SK-N-SH (cell line): ENCODE data around the gene DSG3. TPM values are rescaled to one million over a fixed set of nuclear protein-coding genes. Genes with fewer than 3 reads are reported as not detected.

Experiments used
- CTCF ChIA-PET: fragments of 300-600, 350-600 bp; formaldehyde crosslinking; extraction: SDS; loops from one replicate; lab custom pipeline; 2021; lab: Yijun Ruan, JAX
- POLR2A ChIA-PET: fragments of 350-600 bp; sonication (Branson Sonifier 250); formaldehyde crosslinking; extraction: SDS; loops from one replicate; lab custom pipeline; 2020; ENCODE audit warnings: antibody characterized with exemption, inconsistent platforms; lab: Yijun Ruan, JAX
- DNase-seq: peaks from one replicate; pipeline ENCODE4 v3.0.0; 2012
- H2AFZ ChIP-seq: fragments of 200-600 bp; sonication (generic); 2 replicates; pipeline ENCODE4 v1.8.1; 2016; ENCODE audit warnings: antibody characterized with exemption, mild to moderate bottlenecking, low read depth
- H3F3A ChIP-seq: fragments of 200-600 bp; sonication (generic); replicated peaks from 2 replicates; pipeline ENCODE3; 2016; ENCODE audit warnings: antibody characterized with exemption, mild to moderate bottlenecking; ENCODE audit not compliant: insufficient read depth
- H3K27ac ChIP-seq, 2 experiments: fragments of 200-500 bp in 1 of 2; fragments of 200-600 bp in 1 of 2; sonication (Bioruptor generic) in 1 of 2; sonication (generic), shearing (Covaris generic) in 1 of 2; 2 replicates each; pipeline versions ENCODE4 v1.5.1 to v1.6.1; 2014 to 2016; ENCODE audit warnings: low read depth in 2 of 2, inconsistent platforms in 1 of 2, low read length in 1 of 2, mild to moderate bottlenecking in 1 of 2, mixed read lengths in 1 of 2
- H3K27me3 ChIP-seq: fragments of 200-600 bp; sonication (generic), shearing (Covaris generic); 2 replicates; pipeline ENCODE4 v1.6.1; 2016; ENCODE audit warnings: mixed run types; ENCODE audit not compliant: insufficient read depth
- H3K36me3 ChIP-seq, 2 experiments: fragments of 200-500 bp in 1 of 2; fragments of 200-600 bp in 1 of 2; sonication (Bioruptor generic) in 1 of 2; sonication (generic) in 1 of 2; replicated peaks in 1 of 2; 2 replicates each; pipeline versions ENCODE3 to v1.5.1; 2014 to 2016; ENCODE audit warnings: low read length in 1 of 2, mild to moderate bottlenecking in 1 of 2; ENCODE audit not compliant: insufficient read depth in 2 of 2, control insufficient read depth in 1 of 2
- H3K4me1 ChIP-seq, 2 experiments: fragments of 200-500 bp in 1 of 2; fragments of 200-600 bp in 1 of 2; sonication (Bioruptor generic) in 1 of 2; sonication (generic), shearing (Covaris generic) in 1 of 2; 2 replicates each; pipeline versions ENCODE4 v1.5.1 to v1.6.1; 2014 to 2016; ENCODE audit warnings: low read depth in 1 of 2, low read length in 1 of 2, mixed run types in 1 of 2; ENCODE audit not compliant: insufficient read depth in 2 of 2, control insufficient read depth in 1 of 2
- H3K4me2 ChIP-seq: fragments of 200-600 bp; sonication (generic), shearing (Covaris generic); 2 replicates; pipeline ENCODE4 v1.6.1; 2017; ENCODE audit warnings: mixed run types
- H3K4me3 ChIP-seq, 2 experiments: fragments of 200-500 bp in 1 of 2; fragments of 200-600 bp in 1 of 2; sonication (Bioruptor generic) in 1 of 2; sonication (generic), shearing (Covaris generic) in 1 of 2; 2 replicates each; pipeline versions ENCODE4 v1.5.1 to v1.8.1; 2014 to 2016; ENCODE audit warnings: low read depth in 2 of 2, inconsistent platforms in 1 of 2, low read length in 1 of 2, mild to moderate bottlenecking in 1 of 2, mixed read lengths in 1 of 2, moderate library complexity in 1 of 2
- H3K79me2 ChIP-seq: fragments of 200-600 bp; sonication (generic); 2 replicates; pipeline ENCODE4 v1.8.1; 2017; ENCODE audit warnings: mild to moderate bottlenecking; ENCODE audit not compliant: insufficient read depth
- H3K9ac ChIP-seq: fragments of 200-600 bp; sonication (generic); 2 replicates; pipeline ENCODE4 v1.6.1; 2017; ENCODE audit warnings: mixed run types
- H3K9me2 ChIP-seq: fragments of 200-600 bp; sonication (generic); 2 replicates; pipeline ENCODE4 v1.6.1; 2017; ENCODE audit warnings: mixed run types
- H3K9me3 ChIP-seq: fragments of 200-600 bp; sonication (generic); 2 replicates; pipeline ENCODE4 v1.6.1; 2017; ENCODE audit warnings: mixed run types, mild to moderate bottlenecking, moderate library complexity
- H4K20me1 ChIP-seq: fragments of 200-600 bp; sonication (generic); 2 replicates; pipeline ENCODE4 v1.6.1; 2017; ENCODE audit warnings: mild to moderate bottlenecking, mixed run types; ENCODE audit not compliant: insufficient read depth
- CHD2 ChIP-seq: fragments of 150-350 bp; IDR thresholded peaks from 2 replicates; pipeline ENCODE4 v1.6.1; 2018; ENCODE audit warnings: low read length; ENCODE audit not compliant: partially characterized antibody
- CTCF ChIP-seq: fragments of 200-600 bp; sonication (generic); IDR thresholded peaks from 2 replicates; pipeline ENCODE4 v1.6.1; 2017; ENCODE audit warnings: antibody characterized with exemption, mild to moderate bottlenecking, moderate library complexity
- ELF1 ChIP-seq: IDR thresholded peaks from 2 replicates; pipeline ENCODE4 v1.4.0; 2012
- EZH2phosphoT487 ChIP-seq: fragments of 200-600 bp; sonication (generic); IDR thresholded peaks from 2 replicates; pipeline ENCODE4 v1.6.1; 2017; ENCODE audit warnings: low read depth, mixed run types, mild to moderate bottlenecking, antibody characterized with exemption, moderate library complexity, borderline replicate concordance
- FOSL2 ChIP-seq: IDR thresholded peaks from 2 replicates; pipeline ENCODE4 v1.4.0; 2012; ENCODE audit warnings: low read depth, mild to moderate bottlenecking, moderate library complexity, borderline replicate concordance
- FOXM1 ChIP-seq: IDR thresholded peaks from 2 replicates; pipeline ENCODE4 v1.4.0; 2012; ENCODE audit warnings: low read depth, mild to moderate bottlenecking
- GABPA ChIP-seq: IDR thresholded peaks from 2 replicates; pipeline ENCODE4 v1.4.0; 2012; ENCODE audit warnings: low read depth, mild to moderate bottlenecking
- GATA2 ChIP-seq: sonication (generic); formaldehyde crosslinking; IDR thresholded peaks from 2 replicates; pipeline ENCODE4 v1.5.0; 2020; ENCODE audit warnings: mild to moderate bottlenecking, missing genetic modification reagents
- NFIC ChIP-seq: IDR thresholded peaks from 2 replicates; pipeline ENCODE4 v1.4.0; 2012; ENCODE audit warnings: borderline replicate concordance
- PBX3 ChIP-seq: IDR thresholded peaks from 2 replicates; pipeline ENCODE4; 2012
- POLR2AphosphoS5 ChIP-seq: IDR thresholded peaks from 2 replicates; pipeline ENCODE4 v1.6.1; 2012; ENCODE audit warnings: low read depth, low read length
- RCOR1 ChIP-seq: fragments of 150-350 bp; IDR thresholded peaks from 2 replicates; pipeline ENCODE4 v1.6.1; 2017; ENCODE audit warnings: antibody characterized with exemption, low read length
- TAF1 ChIP-seq: IDR thresholded peaks from 2 replicates; pipeline ENCODE4 v1.6.1; 2012; ENCODE audit warnings: low read depth, mild to moderate bottlenecking, low read length, moderate library complexity, borderline replicate concordance
- TCF12 ChIP-seq: IDR thresholded peaks from 2 replicates; pipeline ENCODE4 v1.4.0; 2012
- TEAD4 ChIP-seq: IDR thresholded peaks from 2 replicates; pipeline ENCODE4 v1.4.0; 2012; ENCODE audit warnings: mild to moderate bottlenecking, borderline replicate concordance; ENCODE audit not compliant: insufficient read depth
- USF2 ChIP-seq: fragments of 150-350 bp; IDR thresholded peaks from 2 replicates; pipeline ENCODE4 v1.6.1; 2017; ENCODE audit warnings: antibody characterized with exemption, low read length, low read depth, borderline replicate concordance
- WGBS: methylation state at CpG from one replicate; pipeline ENCODE4 v1.1.6; 2017; ENCODE audit warnings: low lambda C conversion rate; 5-methylcytosine and 5-hydroxymethylcytosine counted together
- polyA plus RNA-seq, 3 experiments: library from polyadenylated mRNA; depleted of rRNA; stranded (reverse); fragments of >200 nt; gene quantifications; 2 replicates each; pipeline ENCODE4 v1.2.3, GENCODE V29; 2012
- TF ChIP-seq, protein P1 (sequence below): IDR thresholded peaks from 2 replicates; pipeline ENCODE4 v1.4.0; 2012; ENCODE audit warnings: low read depth, borderline replicate concordance
- TF ChIP-seq, protein P2 (sequence below): IDR thresholded peaks from 2 replicates; pipeline ENCODE4 v1.4.0; 2012; ENCODE audit warnings: low read depth, borderline replicate concordance

DSG3 gene
- polyA plus RNA-seq, 1 of the 3 experiments (the other 2 are of a cell fraction): 0.02 TPM

GRCh38 chr18:31509571-31509970, 62.0 kb downstream of the DSG3 start:
- Histone ChIP-seq H3K9me2 (no peaks in the 10 kb centered on the region), H3K9ac (no peak overlapping the region), H2AFZ (no peak overlapping the region), H3K4me1 (peaks cover 0 to 7% of the 10 kb centered on the region in 2 experiments; a peak in 1 of 4 replicates), H3K27me3 (peaks cover 29% of the 10 kb centered on the region; the same call in 1 of the 2 replicates), H3K27ac (no peak overlapping the region), H3K4me2 (no peak overlapping the region), H3F3A (no peaks in the 10 kb centered on the region), H4K20me1 (no peaks in the 10 kb centered on the region), H3K9me3 (no peaks in the 10 kb centered on the region), H3K79me2 (no peaks in the 10 kb centered on the region), H3K4me3 (no peak overlapping the region), H3K36me3 (no peaks in the 10 kb centered on the region)
- TF ChIP-seq TCF12 (no peak), ELF1 (no peak), EZH2phosphoT487 (no peak), TAF1 (no peak), GATA2 (CRISPR knock-in tag) (no peak), PBX3 (no peak), USF2 (no peak), FOSL2 (no peak)
- TF ChIP-seq, protein P1, sequence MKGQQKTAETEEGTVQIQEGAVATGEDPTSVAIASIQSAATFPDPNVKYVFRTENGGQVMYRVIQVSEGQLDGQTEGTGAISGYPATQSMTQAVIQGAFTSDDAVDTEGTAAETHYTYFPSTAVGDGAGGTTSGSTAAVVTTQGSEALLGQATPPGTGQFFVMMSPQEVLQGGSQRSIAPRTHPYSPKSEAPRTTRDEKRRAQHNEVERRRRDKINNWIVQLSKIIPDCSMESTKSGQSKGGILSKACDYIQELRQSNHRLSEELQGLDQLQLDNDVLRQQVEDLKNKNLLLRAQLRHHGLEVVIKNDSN: no peak
- TF ChIP-seq, protein P2, sequence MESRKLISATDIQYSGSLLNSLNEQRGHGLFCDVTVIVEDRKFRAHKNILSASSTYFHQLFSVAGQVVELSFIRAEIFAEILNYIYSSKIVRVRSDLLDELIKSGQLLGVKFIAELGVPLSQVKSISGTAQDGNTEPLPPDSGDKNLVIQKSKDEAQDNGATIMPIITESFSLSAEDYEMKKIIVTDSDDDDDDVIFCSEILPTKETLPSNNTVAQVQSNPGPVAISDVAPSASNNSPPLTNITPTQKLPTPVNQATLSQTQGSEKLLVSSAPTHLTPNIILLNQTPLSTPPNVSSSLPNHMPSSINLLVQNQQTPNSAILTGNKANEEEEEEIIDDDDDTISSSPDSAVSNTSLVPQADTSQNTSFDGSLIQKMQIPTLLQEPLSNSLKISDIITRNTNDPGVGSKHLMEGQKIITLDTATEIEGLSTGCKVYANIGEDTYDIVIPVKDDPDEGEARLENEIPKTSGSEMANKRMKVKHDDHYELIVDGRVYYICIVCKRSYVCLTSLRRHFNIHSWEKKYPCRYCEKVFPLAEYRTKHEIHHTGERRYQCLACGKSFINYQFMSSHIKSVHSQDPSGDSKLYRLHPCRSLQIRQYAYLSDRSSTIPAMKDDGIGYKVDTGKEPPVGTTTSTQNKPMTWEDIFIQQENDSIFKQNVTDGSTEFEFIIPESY: no peak
- POLR2A ChIA-PET: no interaction called here
- CTCF ChIA-PET: interaction anchor here (1.0 to 1.4 kb wide), 3 partner anchors 9 to 242 kb away, joined by 3 read pairs; no protein-coding TSS in a partner anchor
- no peak for DNase-seq
- WGBS: 4% methylated on average over 3 of the region's 3 CpGs

DNA sequence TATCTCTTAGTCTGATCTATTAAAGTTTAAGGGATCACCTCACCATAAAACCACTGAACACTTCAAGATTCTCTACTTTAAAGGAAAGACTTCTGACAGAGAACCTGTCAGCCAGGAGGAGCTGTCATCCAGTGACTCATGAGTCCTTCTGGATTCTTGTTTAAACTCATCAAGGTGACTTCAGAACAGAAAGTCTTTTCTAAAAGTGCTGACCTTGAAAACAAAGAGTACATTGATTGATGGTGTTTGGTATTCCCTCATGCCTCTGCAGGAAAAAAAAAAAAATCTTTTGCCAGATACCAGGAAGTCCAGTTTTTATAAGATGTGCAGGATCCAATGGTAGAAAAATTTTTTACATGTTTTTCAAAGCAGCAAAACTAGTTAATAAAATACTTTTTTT, 62.8 kb downstream of the DSG3 start:
- DNase-seq: no peak
- Histone ChIP-seq H3K4me3 (no peak overlapping the region), H3K27ac (no peak overlapping the region), H3K4me2 (no peak overlapping the region), H3K9me2 (no peaks in the 10 kb centered on the region), H3F3A (no peaks in the 10 kb centered on the region), H3K9me3 (no peaks in the 10 kb centered on the region), H3K9ac (no peak overlapping the region), H3K79me2 (no peaks in the 10 kb centered on the region), H3K27me3 (peaks cover 24% of the 10 kb centered on the region; the same call in 1 of the 2 replicates), H4K20me1 (no peaks in the 10 kb centered on the region), H2AFZ (no peak overlapping the region), H3K4me1 (peaks cover 0 to 7% of the 10 kb centered on the region in 2 experiments; a peak in 1 of 4 replicates), H3K36me3 (no peaks in the 10 kb centered on the region)
- ChIA-PET CTCF (interaction anchor here (0.7 kb wide), 1 partner anchor 137 kb away, joined by 3 read pairs; no protein-coding TSS in a partner anchor), POLR2A (no interaction called here)
- TF ChIP-seq RCOR1 (no peak), CHD2 (no peak), NFIC (no peak), CTCF (no peak), TEAD4 (no peak), USF2 (no peak), FOXM1 (no peak), GABPA (no peak), POLR2AphosphoS5 (no peak)
- TF ChIP-seq, protein P2: no peak
